ENCODE measurements around the gene TSEN54.

Gene TSEN54

DNA sequence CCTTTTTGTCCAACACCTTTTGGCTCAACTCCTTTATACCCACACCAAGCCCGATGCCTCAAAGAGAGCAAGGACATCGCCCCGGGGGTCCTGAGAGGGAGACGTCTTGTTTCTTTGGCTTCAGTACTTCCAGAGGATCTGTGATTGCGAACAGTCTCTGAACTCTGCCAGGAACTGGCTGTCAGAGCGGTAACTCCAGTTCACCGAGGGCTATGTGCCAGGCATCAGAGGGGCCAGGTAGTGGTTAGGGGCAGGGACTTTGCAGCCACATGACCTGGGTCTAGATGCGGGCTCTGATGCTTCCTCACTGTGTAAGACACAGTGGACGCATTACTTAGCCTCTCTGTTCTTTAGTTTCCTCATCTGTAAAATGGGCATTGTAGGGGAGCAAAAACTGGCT is 30.8 kb downstream of the TSEN54 start:
- Histone ChIP-seq H3K27ac (no peak overlapping the region), H3K36me3 (ENCODE audit: insufficient read depth, low read length) (no peaks in the 10 kb centered on the region), H3K4me3 (no peak overlapping the region), H3K9ac (ENCODE audit: insufficient read length) (no peak overlapping the region), H3K9me3 (ENCODE audit: low read depth, low read length) (no peaks in the 10 kb centered on the region)
- DNase-seq (ENCODE audit: low read depth, low spot score): no peak
- TF ChIP-seq EZH2 (IDR thresholded peaks at IDR 0.05): no peak
- no peak for TF ChIP-seq FOXP2 (optimal IDR thresholded peaks at IDR 0.05; ENCODE audit: control extremely low read depth, extremely low read length, insufficient read depth)
- TF ChIP-seq POLR2AphosphoS5 (IDR thresholded peaks at IDR 0.05; ENCODE audit: borderline replicate concordance, low read depth, low read length): no peak

DNA sequence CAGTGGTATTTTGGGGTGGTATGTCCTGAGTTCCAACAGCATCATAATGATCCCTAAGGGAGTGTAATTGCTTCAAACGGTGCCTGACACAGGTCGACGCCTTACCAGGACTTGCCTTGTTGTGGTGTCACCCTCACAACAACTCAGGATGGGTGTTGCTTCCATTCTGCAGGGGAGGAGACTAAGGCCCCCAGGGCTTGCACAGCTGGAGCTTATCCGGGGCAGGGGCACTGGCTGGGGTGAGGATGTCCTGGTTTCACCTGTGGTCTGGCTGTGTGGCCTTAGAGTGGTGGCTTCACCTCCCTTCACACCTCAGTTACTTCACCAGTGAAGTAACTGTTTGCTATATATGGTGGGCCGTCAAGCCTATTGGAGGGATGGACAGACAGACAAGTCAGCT is 32.5 kb downstream of the TSEN54 start:
- no peak for DNase-seq (ENCODE audit: low read depth, low spot score)

DNA sequence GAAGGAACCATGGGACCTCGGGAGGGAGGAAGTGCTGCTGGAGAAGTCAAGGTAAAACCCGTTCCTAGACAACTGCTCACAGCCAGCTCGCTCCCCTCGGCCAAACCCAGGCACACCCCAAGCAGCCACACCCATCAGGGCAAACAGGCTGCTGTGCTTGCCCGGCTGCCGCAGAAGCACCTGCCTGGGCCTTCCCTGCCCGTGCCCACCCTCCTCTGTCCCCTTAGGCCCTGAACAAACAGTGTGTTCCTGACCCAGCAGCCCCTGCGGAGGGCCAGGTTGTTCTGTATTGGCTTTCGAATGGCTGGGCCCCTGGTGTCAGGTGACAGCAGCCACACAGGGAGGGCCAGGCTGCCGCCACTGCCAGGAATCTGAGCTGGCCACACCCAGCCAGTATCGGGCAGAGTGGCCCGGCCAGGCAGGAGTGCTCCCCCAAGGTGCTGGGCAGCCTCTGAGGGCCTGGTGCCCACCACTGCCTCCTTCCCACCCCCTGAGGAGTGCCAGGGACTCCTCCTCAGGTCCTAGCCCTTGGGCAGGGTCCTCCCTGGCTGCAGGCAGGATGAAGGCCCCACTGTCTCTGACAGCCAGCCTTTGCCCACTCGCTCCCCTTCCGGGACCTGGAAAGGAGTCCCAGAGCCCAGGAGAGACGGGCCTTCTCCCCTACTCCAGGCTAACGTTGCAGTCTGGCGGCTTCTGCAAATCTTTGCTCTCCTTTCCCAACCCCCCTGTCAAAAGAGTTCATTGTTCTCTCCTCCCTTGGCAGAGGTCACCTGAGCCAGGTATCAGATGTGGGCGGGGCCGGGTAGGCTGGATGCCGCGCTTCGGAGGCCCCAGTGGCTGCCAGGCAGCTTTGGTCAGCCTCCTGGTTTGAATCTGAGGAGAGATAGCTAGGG is 33.2 kb downstream of the TSEN54 start:
- Histone ChIP-seq H3K9ac (ENCODE audit: insufficient read length) (no peak overlapping the region), H3K36me3 (ENCODE audit: insufficient read depth, low read length) (no peaks in the 10 kb centered on the region), H3K9me3 (ENCODE audit: low read depth, low read length) (no peaks in the 10 kb centered on the region), H3K4me3 (no peak overlapping the region), H3K27ac (no peak overlapping the region)
- TF ChIP-seq POLR2AphosphoS5 (IDR thresholded peaks at IDR 0.05; ENCODE audit: borderline replicate concordance, low read depth, low read length): no peak
- TF ChIP-seq FOXP2 (optimal IDR thresholded peaks at IDR 0.05; ENCODE audit: control extremely low read depth, extremely low read length, insufficient read depth): no peak
- TF ChIP-seq EZH2 (IDR thresholded peaks at IDR 0.05): no peak
- DNase-seq (ENCODE audit: low read depth, low spot score): no peak

More for the DNA sequence above, 32.5 kb downstream of the TSEN54 start:
- Histone ChIP-seq H3K27ac (no peak overlapping the region), H3K4me3 (no peak overlapping the region), H3K9ac (ENCODE audit: insufficient read length) (no peak overlapping the region), H3K36me3 (ENCODE audit: insufficient read depth, low read length) (no peaks in the 10 kb centered on the region), H3K9me3 (ENCODE audit: low read depth, low read length) (no peaks in the 10 kb centered on the region)
- TF ChIP-seq EZH2 (IDR thresholded peaks at IDR 0.05): no peak
- no peak for TF ChIP-seq POLR2AphosphoS5 (IDR thresholded peaks at IDR 0.05; ENCODE audit: borderline replicate concordance, low read depth, low read length)
- TF ChIP-seq FOXP2 (optimal IDR thresholded peaks at IDR 0.05; ENCODE audit: control extremely low read depth, extremely low read length, insufficient read depth): no peak

DNA sequence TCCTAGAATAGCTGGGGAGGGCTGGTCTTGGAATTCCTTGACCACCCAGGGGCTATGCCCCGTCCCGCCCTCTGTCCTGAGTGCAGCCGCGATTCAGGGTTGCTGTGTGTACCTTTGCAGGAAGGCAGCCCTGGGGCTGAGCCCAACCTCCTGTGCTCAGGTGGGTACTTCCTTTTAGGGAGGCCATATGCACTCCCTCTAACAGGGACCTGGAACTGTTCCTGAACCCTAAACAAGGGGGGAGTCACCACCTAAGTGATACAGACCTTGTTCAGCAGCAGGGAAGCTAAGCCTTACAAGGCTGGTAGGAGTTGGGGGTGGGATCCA is 33.8 kb downstream of the TSEN54 start:
- H3K9ac ChIP-seq (ENCODE audit: insufficient read length): no peak overlapping the region

DNA sequence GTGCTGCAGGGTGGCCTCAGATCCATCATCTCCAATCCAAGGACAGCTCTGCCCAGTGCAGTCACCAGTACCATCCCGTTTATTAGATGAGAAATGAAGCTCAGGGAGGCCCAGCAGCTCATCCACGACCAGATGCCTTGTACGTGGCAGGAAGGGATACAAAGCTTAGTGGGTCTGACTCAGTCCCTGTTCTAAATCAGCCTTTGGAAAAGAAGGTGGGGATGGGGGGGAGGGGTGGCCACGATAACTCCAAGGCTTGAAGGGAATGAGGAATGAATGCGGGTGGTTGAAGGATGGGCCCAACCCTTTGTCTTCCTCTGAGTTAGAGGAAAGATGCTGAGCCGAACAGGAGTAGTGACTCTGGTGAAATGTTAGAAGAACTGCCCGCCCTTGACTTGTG is 34.9 kb downstream of the TSEN54 start:
- Histone ChIP-seq H3K27ac (no peak overlapping the region), H3K4me3 (no peak overlapping the region), H3K9ac (ENCODE audit: insufficient read length) (no peak overlapping the region), H3K36me3 (ENCODE audit: insufficient read depth, low read length) (no peaks in the 10 kb centered on the region), H3K9me3 (ENCODE audit: low read depth, low read length) (no peaks in the 10 kb centered on the region)
- TF ChIP-seq POLR2AphosphoS5 (IDR thresholded peaks at IDR 0.05; ENCODE audit: borderline replicate concordance, low read depth, low read length) (no peak), EZH2 (IDR thresholded peaks at IDR 0.05) (no peak), FOXP2 (optimal IDR thresholded peaks at IDR 0.05; ENCODE audit: control extremely low read depth, extremely low read length, insufficient read depth) (no peak)
- no peak for DNase-seq (ENCODE audit: low read depth, low spot score)

More for the DNA sequence above, 33.8 kb downstream of the TSEN54 start:
- Histone ChIP-seq H3K27ac (no peak overlapping the region), H3K36me3 (ENCODE audit: insufficient read depth, low read length) (no peaks in the 10 kb centered on the region), H3K9me3 (ENCODE audit: low read depth, low read length) (no peaks in the 10 kb centered on the region), H3K4me3 (no peak overlapping the region)
- no peak for TF ChIP-seq EZH2 (IDR thresholded peaks at IDR 0.05)
- no peak for DNase-seq (ENCODE audit: low read depth, low spot score)

DNA sequence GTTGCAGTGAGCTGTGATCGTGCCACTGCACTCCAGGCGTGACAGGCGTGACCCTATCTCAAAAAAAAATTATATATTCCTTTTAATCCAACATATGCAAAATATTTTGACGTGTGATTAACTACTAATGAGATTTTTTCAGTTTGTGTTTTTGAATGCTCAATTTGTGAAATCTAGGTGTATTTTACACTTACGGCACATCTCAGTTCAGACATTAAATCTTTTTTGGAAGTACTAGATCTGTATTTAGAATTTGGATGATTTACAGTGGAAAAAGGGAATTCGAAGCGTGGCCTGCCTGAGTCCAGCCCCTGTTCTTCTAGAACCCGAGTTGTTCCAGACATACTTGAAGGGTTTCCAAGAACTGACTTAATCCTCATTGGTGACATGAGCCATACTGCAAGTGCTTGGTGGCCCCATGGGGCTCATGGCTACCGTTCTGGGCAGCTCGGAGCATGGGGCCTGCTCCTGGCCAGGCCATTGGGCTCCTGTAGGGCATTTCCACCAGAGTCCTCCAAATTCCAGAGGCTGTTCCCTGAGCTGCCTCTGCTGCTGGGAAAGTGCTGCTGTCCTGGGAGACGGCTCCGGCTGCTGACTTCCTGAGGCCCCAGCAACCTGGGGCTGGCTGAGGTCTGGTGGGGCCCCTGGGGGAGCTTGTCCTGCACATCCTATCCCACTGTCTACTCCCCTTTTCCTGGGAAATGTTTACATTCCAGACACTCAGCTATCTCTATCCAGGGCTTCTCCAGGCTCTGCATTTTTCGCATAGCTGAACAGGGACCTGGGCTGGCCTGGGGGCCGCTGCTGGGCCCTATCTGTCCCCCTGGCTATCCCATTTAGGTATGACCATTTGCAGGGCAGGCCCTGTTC is 36.3 kb downstream of the TSEN54 start:
- no peaks in the 10 kb centered on the region for H3K36me3 ChIP-seq (ENCODE audit: insufficient read depth, low read length)
- no peaks in the 10 kb centered on the region for H3K9me3 ChIP-seq (ENCODE audit: low read depth, low read length)
- H3K27ac ChIP-seq: no peak overlapping the region
- no peak overlapping the region for H3K4me3 ChIP-seq
- no peak for DNase-seq (ENCODE audit: low read depth, low spot score)
- TF ChIP-seq FOXP2 (optimal IDR thresholded peaks at IDR 0.05; ENCODE audit: control extremely low read depth, extremely low read length, insufficient read depth): no peak
- no peak for TF ChIP-seq EZH2 (IDR thresholded peaks at IDR 0.05)
- no peak for TF ChIP-seq POLR2AphosphoS5 (IDR thresholded peaks at IDR 0.05; ENCODE audit: borderline replicate concordance, low read depth, low read length)
- H3K9ac ChIP-seq (ENCODE audit: insufficient read length): no peak overlapping the region

DNA sequence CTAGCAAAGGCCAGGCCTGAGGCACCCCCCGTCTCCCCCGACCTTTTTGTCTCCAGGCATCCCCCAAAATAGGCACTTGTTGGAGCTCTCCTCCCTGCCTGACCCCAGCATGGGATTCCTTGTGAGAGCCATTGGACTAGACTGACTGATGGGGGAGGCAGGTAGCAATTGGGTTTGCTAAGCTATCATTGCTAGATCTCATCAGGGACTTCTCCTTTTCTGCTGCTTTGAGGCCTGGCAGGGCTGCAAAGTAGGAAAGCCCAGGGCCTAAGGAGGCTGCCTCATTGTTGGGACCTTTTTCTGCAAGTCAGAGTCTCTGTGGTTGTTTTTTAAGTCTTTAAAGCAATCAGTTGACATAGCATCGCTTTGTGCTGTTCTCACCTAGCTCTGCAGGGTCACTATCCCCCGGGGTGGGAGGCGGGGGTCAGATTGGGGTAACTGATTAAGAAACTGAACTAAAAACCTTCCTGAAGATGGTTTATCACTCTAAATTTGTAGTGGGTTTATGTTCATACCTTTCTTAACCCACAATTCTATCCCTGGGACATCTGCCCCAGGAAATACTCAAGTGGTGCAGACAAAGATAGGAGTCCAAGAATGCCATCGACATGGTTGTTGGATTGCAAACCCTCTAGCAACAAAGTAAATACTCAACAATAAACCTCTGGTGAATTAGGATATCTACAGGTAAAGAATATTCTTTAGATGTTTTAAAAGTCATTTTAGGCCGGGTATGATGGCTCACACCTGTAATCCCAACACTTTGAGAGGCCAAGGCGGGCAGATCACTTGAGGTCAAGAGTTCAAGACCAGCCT is 37.2 kb downstream of the TSEN54 start:
- no peak for DNase-seq (ENCODE audit: low read depth, low spot score)
- Histone ChIP-seq H3K27ac (no peak overlapping the region), H3K4me3 (no peak overlapping the region), H3K9me3 (ENCODE audit: low read depth, low read length) (no peaks in the 10 kb centered on the region), H3K9ac (ENCODE audit: insufficient read length) (no peak overlapping the region), H3K36me3 (ENCODE audit: insufficient read depth, low read length) (no peaks in the 10 kb centered on the region)
- TF ChIP-seq EZH2 (IDR thresholded peaks at IDR 0.05) (no peak), FOXP2 (optimal IDR thresholded peaks at IDR 0.05; ENCODE audit: control extremely low read depth, extremely low read length, insufficient read depth) (no peak)

DNA sequence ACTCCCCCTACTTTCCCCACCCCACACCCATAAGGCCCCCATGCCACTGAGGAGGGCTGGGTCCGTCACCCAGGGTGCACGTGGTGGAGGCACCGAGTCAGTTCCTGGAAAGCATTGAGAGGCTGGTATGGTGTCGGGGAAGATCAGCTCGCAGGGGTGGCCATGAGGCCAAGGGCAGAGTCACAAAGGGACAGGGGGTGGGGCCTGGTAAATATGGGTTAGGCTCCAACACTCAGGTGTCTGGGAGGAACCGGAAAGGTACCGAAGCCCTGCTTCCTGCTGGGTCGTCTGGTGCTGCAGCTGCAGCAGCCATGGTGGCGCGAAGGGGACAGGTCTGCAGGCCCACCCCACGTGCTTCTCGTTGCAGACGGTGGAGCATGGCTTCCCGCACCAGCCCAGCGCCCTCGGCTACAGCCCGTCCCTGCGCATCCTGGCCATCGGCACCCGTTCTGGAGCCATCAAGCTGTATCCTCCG is 39.4 kb downstream of the TSEN54 start:
- Histone ChIP-seq H3K4me3 (no peak overlapping the region), H3K27ac (no peak overlapping the region), H3K36me3 (ENCODE audit: insufficient read depth, low read length) (no peaks in the 10 kb centered on the region), H3K9me3 (ENCODE audit: low read depth, low read length) (no peaks in the 10 kb centered on the region), H3K9ac (ENCODE audit: insufficient read length) (no peak overlapping the region)
- TF ChIP-seq EZH2 (IDR thresholded peaks at IDR 0.05): no peak
- TF ChIP-seq FOXP2 (optimal IDR thresholded peaks at IDR 0.05; ENCODE audit: control extremely low read depth, extremely low read length, insufficient read depth): no peak
- no peak for TF ChIP-seq POLR2AphosphoS5 (IDR thresholded peaks at IDR 0.05; ENCODE audit: borderline replicate concordance, low read depth, low read length)
- no peak for DNase-seq (ENCODE audit: low read depth, low spot score)

Data from SK-N-MC (cell line).